ENCODE results near the gene ARL6IP4.

DNA sequence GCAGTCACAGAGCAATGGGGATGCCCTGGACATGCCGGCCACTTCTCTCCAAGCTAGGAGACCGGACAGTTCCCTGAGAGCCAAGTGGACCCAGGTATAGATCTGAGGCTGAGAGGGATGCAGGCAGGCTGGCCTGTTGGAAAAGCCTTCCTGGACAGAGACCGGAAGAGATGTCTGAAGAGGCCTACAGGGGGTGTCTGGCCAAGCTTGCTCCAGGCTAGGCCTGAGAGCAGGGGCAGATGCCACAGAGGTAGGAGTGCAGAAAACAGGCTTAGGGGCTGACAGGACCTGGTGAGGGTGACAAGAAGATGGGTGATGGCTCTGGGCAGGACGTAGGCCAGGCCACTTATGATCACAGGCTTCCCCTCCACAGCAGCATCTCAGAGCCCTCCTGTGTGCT lies 30.2 kb downstream of the ARL6IP4 start:
- TF ChIP-seq POLR2A (IDR thresholded peaks at IDR 0.05): no peak
- TF ChIP-seq, protein P1, sequence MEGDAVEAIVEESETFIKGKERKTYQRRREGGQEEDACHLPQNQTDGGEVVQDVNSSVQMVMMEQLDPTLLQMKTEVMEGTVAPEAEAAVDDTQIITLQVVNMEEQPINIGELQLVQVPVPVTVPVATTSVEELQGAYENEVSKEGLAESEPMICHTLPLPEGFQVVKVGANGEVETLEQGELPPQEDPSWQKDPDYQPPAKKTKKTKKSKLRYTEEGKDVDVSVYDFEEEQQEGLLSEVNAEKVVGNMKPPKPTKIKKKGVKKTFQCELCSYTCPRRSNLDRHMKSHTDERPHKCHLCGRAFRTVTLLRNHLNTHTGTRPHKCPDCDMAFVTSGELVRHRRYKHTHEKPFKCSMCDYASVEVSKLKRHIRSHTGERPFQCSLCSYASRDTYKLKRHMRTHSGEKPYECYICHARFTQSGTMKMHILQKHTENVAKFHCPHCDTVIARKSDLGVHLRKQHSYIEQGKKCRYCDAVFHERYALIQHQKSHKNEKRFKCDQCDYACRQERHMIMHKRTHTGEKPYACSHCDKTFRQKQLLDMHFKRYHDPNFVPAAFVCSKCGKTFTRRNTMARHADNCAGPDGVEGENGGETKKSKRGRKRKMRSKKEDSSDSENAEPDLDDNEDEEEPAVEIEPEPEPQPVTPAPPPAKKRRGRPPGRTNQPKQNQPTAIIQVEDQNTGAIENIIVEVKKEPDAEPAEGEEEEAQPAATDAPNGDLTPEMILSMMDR (IDR thresholded peaks at IDR 0.05): no peak
- no peak for TF ChIP-seq POLR2AphosphoS5 (IDR thresholded peaks at IDR 0.05)

Data from suprapubic skin (tissue), 4 donors.